MM.1S (cell line): Measurements from ENCODE around the gene PRDM11.

ENCODE experiments used
- EZH2 ChIP-seq: fragments of 300-600 bp; sonication (generic); optimal IDR thresholded peaks from 2 replicates; pipeline ENCODE3; 2017; ENCODE audit warnings: low read depth, mild to moderate bottlenecking, antibody characterized with exemption, low read length, mixed read lengths
- TF ChIP-seq, protein P1 (sequence below): fragments of 300-600 bp; sonication (generic); IDR thresholded peaks from 2 replicates; pipeline ENCODE4 v1.5.1; 2016; ENCODE audit warnings: antibody characterized with exemption, low read length, mixed read lengths

DNA sequence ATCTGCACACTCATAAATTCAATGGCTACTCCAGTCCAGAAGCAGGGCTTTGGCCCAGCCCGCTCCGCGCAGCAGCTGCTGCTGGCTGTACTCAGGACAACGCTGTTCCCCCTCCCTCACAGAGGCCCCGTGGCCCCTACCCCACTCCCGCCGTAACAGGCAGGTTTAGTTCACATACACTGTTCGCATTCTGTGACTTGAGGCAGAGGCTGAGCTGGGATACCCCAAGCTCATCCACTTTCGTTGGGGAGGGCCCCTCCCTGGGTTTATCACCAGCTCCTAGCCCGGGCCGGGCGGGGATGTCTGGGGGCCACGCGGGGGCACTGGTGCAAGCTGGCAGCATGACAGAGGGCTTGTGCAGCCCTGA lies 87.3 kb downstream of the PRDM11 start:
- TF ChIP-seq EZH2 = no peak
- TF ChIP-seq, protein P1, sequence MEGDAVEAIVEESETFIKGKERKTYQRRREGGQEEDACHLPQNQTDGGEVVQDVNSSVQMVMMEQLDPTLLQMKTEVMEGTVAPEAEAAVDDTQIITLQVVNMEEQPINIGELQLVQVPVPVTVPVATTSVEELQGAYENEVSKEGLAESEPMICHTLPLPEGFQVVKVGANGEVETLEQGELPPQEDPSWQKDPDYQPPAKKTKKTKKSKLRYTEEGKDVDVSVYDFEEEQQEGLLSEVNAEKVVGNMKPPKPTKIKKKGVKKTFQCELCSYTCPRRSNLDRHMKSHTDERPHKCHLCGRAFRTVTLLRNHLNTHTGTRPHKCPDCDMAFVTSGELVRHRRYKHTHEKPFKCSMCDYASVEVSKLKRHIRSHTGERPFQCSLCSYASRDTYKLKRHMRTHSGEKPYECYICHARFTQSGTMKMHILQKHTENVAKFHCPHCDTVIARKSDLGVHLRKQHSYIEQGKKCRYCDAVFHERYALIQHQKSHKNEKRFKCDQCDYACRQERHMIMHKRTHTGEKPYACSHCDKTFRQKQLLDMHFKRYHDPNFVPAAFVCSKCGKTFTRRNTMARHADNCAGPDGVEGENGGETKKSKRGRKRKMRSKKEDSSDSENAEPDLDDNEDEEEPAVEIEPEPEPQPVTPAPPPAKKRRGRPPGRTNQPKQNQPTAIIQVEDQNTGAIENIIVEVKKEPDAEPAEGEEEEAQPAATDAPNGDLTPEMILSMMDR = no peak
